Stimulated activated CD4-positive, alpha-beta T cell treated with anti-CD3 and anti-CD28 coated beads, Interleukin-12 subunit alpha, Interleukin-12 subunit beta, amount 100 ng/mL, for 48 hours (primary cell): ENCODE data around the gene AMY1C.
"Not testable (repeated sequence)": the region's sequence is repeated elsewhere in the genome, so short reads cannot be mapped to it uniquely, and the experiment has no call there.

ENCODE experiments used
- DNase-seq, 3 donors: peaks; one replicate each; pipeline ENCODE4 v3.0.0-alpha.2; 2020; ENCODE audit warnings: low read depth in 2 of 3, low spot score in 1 of 3

Gene AMY1C

DNA sequence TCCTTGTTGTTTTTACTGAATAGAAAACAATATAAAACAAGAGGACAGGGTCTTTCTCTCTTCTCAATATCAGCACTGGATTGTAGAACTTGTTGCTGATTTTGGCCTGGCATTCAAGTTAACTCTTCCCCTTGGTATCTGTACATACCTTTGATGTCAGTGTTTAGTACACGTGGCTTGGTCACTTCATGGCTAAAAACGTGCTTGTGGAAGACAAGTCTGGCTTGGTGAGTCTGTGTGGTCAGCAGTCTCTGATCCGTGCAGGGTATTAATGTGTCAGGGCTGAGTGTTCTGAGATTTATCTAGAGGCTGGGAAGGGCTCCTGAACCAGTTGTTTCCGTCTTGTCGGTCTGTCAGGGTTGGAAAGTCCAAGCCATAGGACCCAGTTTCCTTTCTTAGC is at the start of gene AMY1C:
AMY1C (plus strand) TSS at position 301 of the 400 bp plus-strand sequence. CDS start 572 bp downstream, outside the sequence.
- DNase-seq = not testable (repeated sequence)

DNA sequence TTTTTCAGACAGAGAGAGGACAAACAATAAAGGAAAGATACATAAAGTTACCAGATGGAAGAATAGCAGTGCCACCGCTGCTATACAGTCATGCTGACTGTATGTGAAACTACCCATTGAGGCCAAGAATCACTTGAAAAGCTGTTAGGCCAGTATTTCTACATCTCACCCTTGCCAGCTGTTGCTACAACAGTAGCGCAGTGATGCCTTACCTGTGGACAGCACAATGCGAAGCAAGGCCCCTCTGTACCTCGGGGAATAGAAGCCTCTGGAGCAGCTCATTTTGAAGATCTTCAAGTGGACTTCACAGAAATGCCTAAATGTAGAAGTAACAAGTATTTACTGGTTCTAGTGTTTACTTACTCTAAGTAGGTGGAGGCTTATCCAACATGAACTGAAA is 49.0 kb upstream of the AMY1C start:
- not testable (repeated sequence) for DNase-seq

DNA sequence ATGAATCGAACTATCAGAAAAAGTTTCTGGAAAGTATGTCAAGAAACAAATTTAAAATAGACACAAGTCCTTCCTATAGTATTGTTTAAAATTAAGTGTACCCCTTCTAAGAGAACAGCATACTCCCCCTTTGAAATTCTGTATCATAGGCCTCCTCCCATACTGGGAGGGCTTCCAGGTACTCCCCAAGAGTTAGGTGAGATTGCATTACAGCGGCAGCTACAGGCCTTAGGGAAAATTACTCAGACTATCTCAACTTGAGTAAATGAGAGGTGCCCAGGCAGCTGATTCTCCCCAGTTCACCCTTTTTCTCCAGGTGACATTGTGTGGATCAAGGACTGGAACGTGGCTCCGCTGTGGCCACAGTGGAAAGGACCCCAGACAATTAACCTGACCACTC is 48.4 kb upstream of the AMY1C start:
- not testable (repeated sequence) for DNase-seq

DNA sequence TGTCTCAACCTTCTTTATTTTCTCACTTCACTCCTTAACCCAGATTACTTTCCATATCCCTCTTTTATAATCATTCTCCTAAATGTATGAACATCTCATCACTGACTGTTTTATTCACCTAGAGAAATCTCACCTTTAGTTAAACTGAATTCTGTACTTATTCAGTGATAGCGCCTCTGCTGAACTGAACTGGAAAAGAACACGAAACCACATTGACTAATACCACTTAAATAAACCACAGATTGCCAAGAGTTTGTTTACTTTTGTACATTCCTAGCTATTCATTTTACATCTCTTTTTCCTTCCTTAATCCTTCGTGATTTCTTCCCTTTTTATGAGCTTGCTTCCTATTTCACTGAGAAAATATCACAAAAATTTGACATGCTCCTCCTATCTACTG is 42.0 kb upstream of the AMY1C start:
- not testable (repeated sequence) for DNase-seq

DNA sequence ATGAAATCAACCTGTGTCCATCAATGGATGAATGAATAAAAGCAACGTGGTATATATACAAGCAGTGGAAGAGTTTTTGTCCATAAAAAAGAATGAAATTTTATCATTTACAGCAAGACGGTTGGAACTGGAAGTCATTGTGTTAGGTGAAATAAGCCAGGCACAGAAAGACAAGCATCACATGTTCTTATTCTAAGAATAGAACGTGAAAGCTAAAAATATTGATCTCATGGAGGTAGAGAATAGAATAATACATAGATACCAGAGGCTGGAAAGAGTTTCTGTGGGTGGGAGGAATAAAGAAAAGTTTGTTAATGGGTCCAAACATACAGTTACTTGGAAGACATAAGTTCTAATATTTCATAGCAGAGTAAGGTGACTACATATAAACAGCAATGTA is 39.3 kb upstream of the AMY1C start:
- not testable (repeated sequence) for DNase-seq

DNA sequence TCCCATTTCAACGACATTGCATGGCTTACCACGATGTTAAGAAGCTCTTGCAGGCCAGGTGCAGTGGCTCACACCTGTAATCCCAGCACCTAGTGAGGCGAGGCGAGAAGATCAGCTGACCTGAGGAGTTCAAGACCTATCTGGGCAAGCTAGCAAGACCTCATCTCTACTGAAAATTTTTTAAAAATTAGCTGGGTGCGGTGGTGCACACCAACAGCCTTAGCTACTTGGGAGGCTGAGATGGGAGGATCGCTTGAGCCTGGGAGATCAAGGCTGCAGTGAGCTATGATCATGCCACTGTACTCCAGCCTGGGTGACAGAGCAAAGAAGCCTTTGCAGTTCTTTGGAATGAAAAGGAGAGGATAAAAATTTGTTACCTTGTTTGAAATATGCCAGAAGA is 32.3 kb upstream of the AMY1C start:
- DNase-seq = not testable (repeated sequence)

DNA sequence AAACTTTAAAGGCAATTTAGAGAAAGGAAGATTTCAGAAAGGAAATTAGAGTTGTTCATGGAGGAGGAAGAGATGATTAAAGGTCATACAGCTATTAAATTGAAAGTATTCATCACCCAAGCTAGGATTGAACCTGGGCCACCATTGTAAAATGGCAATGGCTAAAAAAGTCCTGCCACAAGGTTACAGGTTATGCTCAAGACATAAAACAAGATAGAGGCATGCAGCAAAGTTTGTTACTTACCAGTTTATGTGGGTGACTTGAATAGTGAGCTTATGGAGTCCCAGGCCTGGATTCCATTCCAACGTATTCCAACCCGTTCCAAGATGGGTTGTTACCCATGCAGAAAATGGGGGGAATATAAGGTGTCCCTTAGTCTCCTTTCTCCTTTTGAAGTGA is 28.2 kb upstream of the AMY1C start:
- not testable (repeated sequence) for DNase-seq

DNA sequence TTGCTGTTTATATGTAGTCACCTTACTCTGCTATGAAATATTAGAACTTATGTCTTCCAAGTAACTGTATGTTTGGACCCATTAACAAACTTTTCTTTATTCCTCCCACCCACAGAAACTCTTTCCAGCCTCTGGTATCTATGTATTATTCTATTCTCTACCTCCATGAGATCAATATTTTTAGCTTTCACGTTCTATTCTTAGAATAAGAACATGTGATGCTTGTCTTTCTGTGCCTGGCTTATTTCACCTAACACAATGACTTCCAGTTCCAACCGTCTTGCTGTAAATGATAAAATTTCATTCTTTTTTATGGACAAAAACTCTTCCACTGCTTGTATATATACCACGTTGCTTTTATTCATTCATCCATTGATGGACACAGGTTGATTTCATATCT is 14.4 kb upstream of the AMY1C start:
- not testable (repeated sequence) for DNase-seq

DNA sequence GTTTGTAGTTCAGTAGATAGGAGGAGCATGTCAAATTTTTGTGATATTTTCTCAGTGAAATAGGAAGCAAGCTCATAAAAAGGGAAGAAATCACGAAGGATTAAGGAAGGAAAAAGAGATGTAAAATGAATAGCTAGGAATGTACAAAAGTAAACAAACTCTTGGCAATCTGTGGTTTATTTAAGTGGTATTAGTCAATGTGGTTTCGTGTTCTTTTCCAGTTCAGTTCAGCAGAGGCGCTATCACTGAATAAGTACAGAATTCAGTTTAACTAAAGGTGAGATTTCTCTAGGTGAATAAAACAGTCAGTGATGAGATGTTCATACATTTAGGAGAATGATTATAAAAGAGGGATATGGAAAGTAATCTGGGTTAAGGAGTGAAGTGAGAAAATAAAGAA is 11.7 kb upstream of the AMY1C start:
- DNase-seq = not testable (repeated sequence)

DNA sequence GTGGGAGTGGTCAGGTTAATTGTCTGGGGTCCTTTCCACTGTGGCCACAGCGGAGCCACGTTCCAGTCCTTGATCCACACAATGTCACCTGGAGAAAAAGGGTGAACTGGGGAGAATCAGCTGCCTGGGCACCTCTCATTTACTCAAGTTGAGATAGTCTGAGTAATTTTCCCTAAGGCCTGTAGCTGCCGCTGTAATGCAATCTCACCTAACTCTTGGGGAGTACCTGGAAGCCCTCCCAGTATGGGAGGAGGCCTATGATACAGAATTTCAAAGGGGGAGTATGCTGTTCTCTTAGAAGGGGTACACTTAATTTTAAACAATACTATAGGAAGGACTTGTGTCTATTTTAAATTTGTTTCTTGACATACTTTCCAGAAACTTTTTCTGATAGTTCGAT is 5.2 kb upstream of the AMY1C start:
- not testable (repeated sequence) for DNase-seq

DNA sequence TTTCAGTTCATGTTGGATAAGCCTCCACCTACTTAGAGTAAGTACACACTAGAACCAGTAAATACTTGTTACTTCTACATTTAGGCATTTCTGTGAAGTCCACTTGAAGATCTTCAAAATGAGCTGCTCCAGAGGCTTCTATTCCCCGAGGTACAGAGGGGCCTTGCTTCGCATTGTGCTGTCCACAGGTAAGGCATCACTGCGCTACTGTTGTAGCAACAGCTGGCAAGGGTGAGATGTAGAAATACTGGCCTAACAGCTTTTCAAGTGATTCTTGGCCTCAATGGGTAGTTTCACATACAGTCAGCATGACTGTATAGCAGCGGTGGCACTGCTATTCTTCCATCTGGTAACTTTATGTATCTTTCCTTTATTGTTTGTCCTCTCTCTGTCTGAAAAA is 4.7 kb upstream of the AMY1C start:
- DNase-seq = not testable (repeated sequence)

DNA sequence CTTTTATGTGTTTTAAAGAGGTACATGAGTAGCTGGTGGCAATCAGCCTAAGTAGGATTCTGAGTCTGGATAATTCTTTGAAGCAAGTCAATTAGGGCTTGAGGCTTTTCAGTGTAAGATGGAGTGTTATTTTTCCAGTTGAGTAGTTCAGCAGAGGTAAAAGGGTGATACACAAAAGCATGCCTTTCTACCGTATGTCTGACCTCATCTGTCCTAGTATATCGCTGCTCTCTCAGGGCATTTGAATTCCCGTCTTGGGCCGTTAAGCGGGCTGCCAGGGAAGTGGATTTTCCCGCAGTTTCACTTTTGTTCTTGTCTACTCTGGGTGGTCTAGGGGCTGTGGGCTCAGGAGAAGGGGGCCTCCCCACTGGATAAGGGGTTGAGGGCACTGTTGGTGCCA is 1.4 kb upstream of the AMY1C start:
- not testable (repeated sequence) for DNase-seq

DNA sequence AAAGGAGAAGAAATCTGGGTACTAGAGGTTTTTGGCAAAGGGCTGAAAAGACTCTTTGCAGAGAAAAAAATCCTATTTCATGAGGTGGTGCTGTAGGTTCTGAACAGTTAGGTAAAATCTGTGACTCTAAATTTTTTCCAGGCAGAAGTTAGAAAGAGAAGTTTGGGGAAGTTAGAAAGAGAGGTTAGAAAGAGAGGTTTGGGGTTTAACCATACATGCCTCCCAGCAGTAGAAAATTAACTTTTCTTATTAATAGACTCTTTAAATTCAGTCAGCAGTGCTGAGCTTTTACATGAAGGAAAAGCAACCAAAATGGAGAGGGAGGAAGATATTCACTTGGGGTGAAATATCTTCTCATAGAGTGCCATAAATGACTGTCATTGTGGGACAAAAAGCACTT is 12.2 kb downstream of the AMY1C start:
- DNase-seq = no peak

DNA sequence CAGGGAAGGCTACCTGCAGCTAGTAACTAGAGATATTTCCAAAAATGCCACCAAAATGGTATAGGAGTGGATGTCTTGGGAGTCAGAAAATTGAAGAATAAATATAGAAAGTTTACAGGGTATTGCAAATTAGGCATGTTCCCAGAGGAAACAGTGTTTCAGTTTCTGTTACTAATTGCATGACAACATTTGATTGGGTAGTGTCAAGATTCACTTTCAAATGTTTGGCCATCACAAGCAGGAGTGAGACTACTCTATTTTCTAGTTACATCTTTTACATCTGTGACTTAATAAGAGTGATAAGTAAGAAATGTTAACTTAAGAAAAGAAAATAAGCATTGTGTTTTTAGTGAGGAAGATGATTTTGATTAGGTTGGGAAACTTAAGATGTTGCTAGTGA is 30.2 kb downstream of the AMY1C start:
- DNase-seq = no peak

DNA sequence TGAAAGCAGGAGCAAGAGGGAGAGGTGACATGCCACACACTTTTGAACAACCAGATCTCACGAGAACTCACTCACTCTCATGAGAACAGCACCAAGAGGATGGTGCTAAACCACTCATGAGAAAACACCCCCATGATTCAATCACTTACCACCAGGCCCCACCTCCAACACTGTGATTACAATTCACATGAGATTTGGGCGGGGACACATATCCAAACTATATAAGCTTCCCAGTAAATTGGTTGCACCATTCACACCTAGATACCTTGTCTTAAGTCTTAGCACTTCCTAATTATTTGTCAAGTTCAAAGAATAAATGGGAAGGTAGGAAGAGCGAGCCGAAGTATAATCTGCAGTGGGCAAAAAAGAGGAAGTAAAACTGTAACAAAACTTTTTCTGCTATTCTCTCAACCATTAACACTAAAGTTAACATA is 34.3 kb downstream of the AMY1C start:
- no peak for DNase-seq

DNA sequence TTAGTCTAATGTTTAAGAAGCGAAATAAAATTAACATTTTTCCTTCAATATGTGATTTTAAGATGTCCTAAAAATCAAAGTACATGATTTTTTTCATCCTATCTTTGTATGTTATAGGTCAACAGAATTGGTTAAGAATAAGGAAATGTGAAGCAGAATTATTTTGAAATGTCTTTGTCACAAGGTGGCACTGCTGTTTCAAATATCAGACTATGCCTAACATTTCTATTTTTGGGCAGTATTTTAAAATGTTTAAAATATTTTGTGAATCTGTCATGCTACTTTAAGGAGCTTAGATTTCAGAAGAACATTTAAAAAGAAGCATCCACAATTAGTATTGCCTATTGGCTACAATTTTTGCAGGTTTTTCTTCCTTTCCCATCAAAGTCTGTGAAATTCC is 38.7 kb downstream of the AMY1C start:
- DNase-seq = no peak

DNA sequence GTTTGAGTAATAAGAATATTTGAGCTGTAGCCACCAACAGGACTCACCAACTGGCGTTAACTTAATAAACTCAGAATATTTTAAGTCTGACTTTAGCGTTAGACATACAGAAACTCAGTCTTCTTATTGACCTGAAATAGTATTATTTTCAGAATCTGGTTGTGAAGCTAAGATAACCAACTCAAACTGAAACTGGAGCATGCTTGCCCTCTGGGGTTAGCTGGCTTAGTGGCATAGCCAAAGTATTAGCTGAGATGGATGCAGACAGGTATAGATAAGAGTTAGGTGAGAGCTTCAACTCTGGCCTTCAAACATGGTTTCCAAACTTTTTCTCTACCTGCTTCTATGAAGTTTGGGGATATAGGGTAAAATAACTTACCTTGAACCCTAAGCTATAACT is 40.5 kb downstream of the AMY1C start:
- no peak for DNase-seq
